GM12801 (cell line): ENCODE data around the gene MANEAL.

Experiments
- TF ChIP-seq, protein P1 (sequence below): IDR thresholded peaks from one replicate; pipeline ENCODE4 v1.5.1; 2011; ENCODE audit warnings: control low read depth; ENCODE audit not compliant: insufficient read length; ENCODE audit errors: extremely low read depth

The MANEAL gene

DNA sequence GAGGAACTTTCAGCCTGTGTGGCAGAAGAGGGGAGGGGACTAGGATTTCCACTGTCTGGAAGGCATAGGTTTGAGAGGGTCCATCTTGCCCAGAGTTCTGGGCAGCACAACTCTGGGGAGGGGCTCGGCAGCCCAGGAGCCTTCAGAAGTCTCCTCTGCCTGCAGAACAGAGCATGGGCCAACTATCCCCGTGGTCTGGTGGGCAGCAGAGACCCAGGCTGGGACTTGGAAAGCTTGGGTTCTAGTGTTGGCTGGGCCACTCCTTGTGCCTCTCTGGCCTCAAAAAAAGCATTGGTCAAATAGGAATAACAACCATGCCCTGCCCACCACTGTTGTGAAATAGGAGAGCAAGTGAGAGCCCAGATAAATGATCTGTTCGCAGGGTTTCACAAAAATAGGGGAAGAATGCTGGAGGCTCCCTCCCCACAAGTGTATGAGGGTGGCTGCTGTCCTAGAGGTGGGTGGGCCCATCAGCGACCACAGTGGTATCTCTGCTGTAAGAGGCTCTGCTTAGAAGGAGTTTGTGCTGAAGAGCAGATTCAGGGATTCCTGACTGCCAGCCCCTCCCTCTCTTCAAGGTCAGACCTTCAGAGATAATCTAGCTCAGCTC is 37.6 kb upstream of the MANEAL start:
- TF ChIP-seq, protein P1, sequence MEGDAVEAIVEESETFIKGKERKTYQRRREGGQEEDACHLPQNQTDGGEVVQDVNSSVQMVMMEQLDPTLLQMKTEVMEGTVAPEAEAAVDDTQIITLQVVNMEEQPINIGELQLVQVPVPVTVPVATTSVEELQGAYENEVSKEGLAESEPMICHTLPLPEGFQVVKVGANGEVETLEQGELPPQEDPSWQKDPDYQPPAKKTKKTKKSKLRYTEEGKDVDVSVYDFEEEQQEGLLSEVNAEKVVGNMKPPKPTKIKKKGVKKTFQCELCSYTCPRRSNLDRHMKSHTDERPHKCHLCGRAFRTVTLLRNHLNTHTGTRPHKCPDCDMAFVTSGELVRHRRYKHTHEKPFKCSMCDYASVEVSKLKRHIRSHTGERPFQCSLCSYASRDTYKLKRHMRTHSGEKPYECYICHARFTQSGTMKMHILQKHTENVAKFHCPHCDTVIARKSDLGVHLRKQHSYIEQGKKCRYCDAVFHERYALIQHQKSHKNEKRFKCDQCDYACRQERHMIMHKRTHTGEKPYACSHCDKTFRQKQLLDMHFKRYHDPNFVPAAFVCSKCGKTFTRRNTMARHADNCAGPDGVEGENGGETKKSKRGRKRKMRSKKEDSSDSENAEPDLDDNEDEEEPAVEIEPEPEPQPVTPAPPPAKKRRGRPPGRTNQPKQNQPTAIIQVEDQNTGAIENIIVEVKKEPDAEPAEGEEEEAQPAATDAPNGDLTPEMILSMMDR: no peak

- TF ChIP-seq, protein P1: no peak
These were observed 34.2 kb upstream of the MANEAL start for GRCh38 chr1:37759451-37759850.

GRCh38 chr1:37761416-37762095 is 32.1 kb upstream of the MANEAL start:
- TF ChIP-seq, protein P1: no peak

DNA sequence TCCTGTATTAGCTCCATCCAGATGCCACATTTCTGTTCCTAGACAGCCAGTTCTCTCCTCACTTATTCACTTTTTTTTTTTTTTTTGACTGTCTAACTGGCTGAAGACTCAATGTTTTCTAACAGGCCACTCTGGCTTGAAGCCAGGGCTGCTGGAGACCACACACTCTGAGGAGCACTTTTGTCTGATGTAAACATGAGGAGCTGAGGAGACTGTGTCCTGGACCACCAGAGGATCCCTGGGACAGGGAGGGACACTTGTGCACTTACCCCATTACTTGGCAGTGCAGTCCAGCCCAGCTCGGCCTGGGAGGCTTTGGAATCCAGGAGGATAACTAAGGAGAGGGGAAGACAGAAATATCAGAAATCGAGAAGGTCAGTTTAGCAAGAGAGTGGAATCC is 31.1 kb upstream of the MANEAL start:
- TF ChIP-seq, protein P1: no peak

DNA sequence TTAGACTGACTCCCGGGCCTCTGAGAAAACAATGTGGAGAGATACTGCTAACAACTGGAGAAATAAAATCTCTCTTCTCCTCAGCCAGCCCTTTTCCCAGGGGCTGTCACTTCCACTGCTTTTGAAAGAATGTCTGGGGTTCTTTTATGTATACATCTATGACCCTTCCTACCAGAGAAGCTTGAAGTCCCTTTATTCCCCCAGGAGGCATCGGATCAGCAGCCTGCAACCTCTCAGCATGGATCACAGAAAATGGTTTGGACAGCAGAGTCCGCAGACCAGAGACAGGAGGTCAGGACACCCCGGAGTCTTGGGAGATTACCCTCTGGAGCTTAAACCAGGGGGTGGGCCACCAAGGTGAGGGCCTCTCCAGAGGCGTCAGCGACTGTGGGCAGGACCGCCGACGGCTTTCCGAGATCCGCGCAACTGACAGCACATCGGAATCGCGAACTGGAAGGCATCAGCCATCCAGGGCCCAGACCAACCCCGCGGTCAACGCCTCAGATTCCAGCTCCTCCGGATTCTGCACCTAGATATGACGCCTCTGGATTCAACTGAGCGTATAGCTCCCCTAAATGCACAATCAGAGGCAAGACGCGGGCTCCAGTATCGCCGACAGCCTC is 29.7 kb upstream of the MANEAL start:
- TF ChIP-seq, protein P1: no peak

GRCh38 chr1:37764414-37764825 is 29.2 kb upstream of the MANEAL start:
- TF ChIP-seq, protein P1: no peak

DNA sequence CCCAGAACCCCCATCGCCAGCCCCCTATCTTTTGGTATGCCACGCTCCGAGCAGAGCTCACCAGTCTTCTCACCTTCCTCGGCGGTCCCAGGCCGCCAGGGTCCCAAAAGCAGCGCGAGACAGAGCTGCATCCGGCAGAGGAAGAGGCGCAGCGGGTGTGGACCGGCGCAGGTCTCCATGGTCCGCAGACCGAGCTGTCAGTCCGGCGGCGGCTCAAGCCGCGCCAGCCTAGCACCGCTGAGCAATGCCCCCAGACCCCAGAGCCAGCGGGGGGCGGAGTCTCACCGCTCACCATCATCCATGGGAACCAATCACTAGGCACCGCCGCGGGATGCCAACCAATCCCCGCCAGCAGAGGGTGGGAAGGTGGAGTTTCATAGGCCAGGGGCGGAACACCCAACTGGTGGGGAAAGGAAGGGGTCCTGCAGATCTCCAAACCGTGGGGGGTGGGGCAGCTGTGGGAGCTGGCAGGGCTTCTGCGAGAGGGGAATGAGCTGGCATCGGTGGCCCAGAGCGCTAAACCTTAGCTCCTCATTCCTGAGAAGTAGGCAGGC is 28.7 kb upstream of the MANEAL start, which contains the start of gene EPHA10:
EPHA10 (minus strand) TSS at position 233 of the 554 bp plus-strand sequence; CDS start at position 179, 54 bp downstream.
- TF ChIP-seq, protein P1: no peak
